ENCODE measurements around the gene PTPN11. TPM values are rescaled to one million over a fixed set of nuclear protein-coding genes. Genes with fewer than 3 reads are reported as not detected.
"Not testable (repeated sequence)": the region's sequence is repeated elsewhere in the genome, so short reads cannot be mapped to it uniquely, and the experiment has no call there.

The PTPN11 gene
- total and polyA plus RNA-seq, 2 experiments from 2014 or later: 78.0 to 89.5 TPM

DNA sequence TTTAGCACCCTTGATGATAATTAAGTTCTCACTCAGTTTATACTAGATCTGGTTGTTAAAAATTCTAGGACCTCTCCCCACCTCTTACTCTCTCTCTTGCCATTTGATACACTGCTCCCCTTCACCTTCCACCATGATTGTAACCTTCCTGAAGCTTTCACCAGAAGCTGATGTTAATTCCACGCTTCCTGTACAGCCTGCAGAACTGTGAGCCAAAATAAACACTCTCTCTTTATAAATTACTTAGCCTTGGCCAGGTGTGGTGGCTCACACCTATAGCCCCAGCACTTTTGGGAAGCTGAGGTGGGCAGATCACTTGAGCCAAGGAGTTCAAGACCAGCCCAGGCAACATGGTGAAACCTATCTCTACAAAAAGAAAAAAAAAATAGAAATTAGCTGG lies 25.4 kb upstream of the PTPN11 start:
- H3F3A ChIP-seq (ENCODE audit: insufficient read depth): no peaks in the 10 kb centered on the region
- no peak overlapping the region for H2AFZ ChIP-seq
- H3K79me2 ChIP-seq (ENCODE audit: insufficient read depth): no peaks in the 10 kb centered on the region
- in situ Hi-C loops (cut with MboI): loop anchor here (25.0 kb wide), 1 partner anchor 456 kb away; no protein-coding TSS in a partner anchor
- WGBS, 2 experiments (ENCODE audit: low coverage in 1 of 2, low lambda C conversion rate in 2 of 2, missing lambda C conversion rate in 2 of 2): 48 to 65% methylated on average over 1 of the region's 1 CpG
- H4K20me1 ChIP-seq (ENCODE audit: insufficient read depth): no peaks in the 10 kb centered on the region
- no peaks in the 10 kb centered on the region for H3K4me1 ChIP-seq (ENCODE audit: insufficient read depth)
- no peaks in the 10 kb centered on the region for H3K9me2 ChIP-seq (ENCODE audit: insufficient read depth)
- H3K27ac ChIP-seq: no peak overlapping the region
- H3K36me3 ChIP-seq (ENCODE audit: low read depth): no peaks in the 10 kb centered on the region
- TF ChIP-seq EZH2 (IDR thresholded peaks at IDR 0.05; ENCODE audit: insufficient read depth, poor library complexity, severe bottlenecking): no peak
- H3K27me3 ChIP-seq (replicated peaks; ENCODE audit: insufficient read depth): no peaks in the 10 kb centered on the region
- no peak overlapping the region for H3K9ac ChIP-seq
- no peak overlapping the region for H3K4me3 ChIP-seq
- DNase-seq: no peak
- no peaks in the 10 kb centered on the region for H3K9me3 ChIP-seq (ENCODE audit: low read depth)
- no peak overlapping the region for H3K4me2 ChIP-seq (ENCODE audit: unreplicated experiment)

GRCh38 chr12:112401054-112401453 lies 17.7 kb upstream of the PTPN11 start:
- in situ Hi-C loops (cut with MboI): no loop called here
- 87 to 90% methylated on average over 5 of the region's 5 CpGs for WGBS, 2 experiments (ENCODE audit: low coverage in 1 of 2, low lambda C conversion rate in 2 of 2, missing lambda C conversion rate in 2 of 2)

GRCh38 chr12:112401903-112402498 lies 16.7 kb upstream of the PTPN11 start:
- Histone ChIP-seq H3K9me2 (ENCODE audit: insufficient read depth) (no peaks in the 10 kb centered on the region), H3K27me3 (replicated peaks; ENCODE audit: insufficient read depth) (no peaks in the 10 kb centered on the region), H4K20me1 (ENCODE audit: insufficient read depth) (no peaks in the 10 kb centered on the region; the same call in 1 of the 2 replicates), H2AFZ (no peak overlapping the region), H3K9ac (no peak overlapping the region), H3K4me1 (ENCODE audit: insufficient read depth) (peaks cover 2% of the 10 kb centered on the region; the same call in 1 of the 2 replicates), H3K79me2 (ENCODE audit: insufficient read depth) (peaks cover 3% of the 10 kb centered on the region), H3K4me3 (no peak overlapping the region), H3K4me2 (ENCODE audit: unreplicated experiment) (no peak overlapping the region), H3K27ac (no peak overlapping the region), H3F3A (ENCODE audit: insufficient read depth) (peaks cover 47% of the 10 kb centered on the region), H3K9me3 (ENCODE audit: low read depth) (no peaks in the 10 kb centered on the region), H3K36me3 (ENCODE audit: low read depth) (peaks cover 31% of the 10 kb centered on the region)
- DNase-seq: no peak
- in situ Hi-C loops (cut with MboI): no loop called here
- WGBS, 2 experiments (ENCODE audit: low coverage in 1 of 2, low lambda C conversion rate in 2 of 2, missing lambda C conversion rate in 2 of 2): 29 to 35% methylated on average over 5 of the region's 5 CpGs
- TF ChIP-seq EZH2phosphoT487 (IDR thresholded peaks at IDR 0.05; ENCODE audit: insufficient read depth, low read depth) (no peak), EZH2 (IDR thresholded peaks at IDR 0.05; ENCODE audit: insufficient read depth, poor library complexity, severe bottlenecking) (no peak)

More at GRCh38 chr12:112401054-112401453, 17.7 kb upstream of the PTPN11 start:
- H3K4me1 ChIP-seq (ENCODE audit: insufficient read depth): no peaks in the 10 kb centered on the region
- H3K27ac ChIP-seq: no peak overlapping the region
- no peaks in the 10 kb centered on the region for H3K79me2 ChIP-seq (ENCODE audit: insufficient read depth)
- H3K4me3 ChIP-seq: no peak overlapping the region
- peaks cover 22% of the 10 kb centered on the region for H3K36me3 ChIP-seq (ENCODE audit: low read depth)
- H2AFZ ChIP-seq: no peak overlapping the region
- H3K9ac ChIP-seq: no peak overlapping the region
- no peak overlapping the region for H3K4me2 ChIP-seq (ENCODE audit: unreplicated experiment)
- H3K9me3 ChIP-seq (ENCODE audit: low read depth): no peaks in the 10 kb centered on the region
- H3F3A ChIP-seq (ENCODE audit: insufficient read depth): peaks cover 38% of the 10 kb centered on the region
- H3K9me2 ChIP-seq (ENCODE audit: insufficient read depth): no peaks in the 10 kb centered on the region
- no peaks in the 10 kb centered on the region for H4K20me1 ChIP-seq (ENCODE audit: insufficient read depth)
- H3K27me3 ChIP-seq (replicated peaks; ENCODE audit: insufficient read depth): no peaks in the 10 kb centered on the region
- TF ChIP-seq EZH2 (IDR thresholded peaks at IDR 0.05; ENCODE audit: insufficient read depth, poor library complexity, severe bottlenecking): no peak
- TF ChIP-seq EZH2phosphoT487 (IDR thresholded peaks at IDR 0.05; ENCODE audit: insufficient read depth, low read depth): no peak
- DNase-seq: no peak

GRCh38 chr12:112406519-112407488 lies 11.9 kb upstream of the PTPN11 start:
- peak overlapping the region; percentile 100 for H3K4me3 ChIP-seq
- peaks cover 44% of the 10 kb centered on the region for H3K36me3 ChIP-seq (ENCODE audit: low read depth)
- H3K4me1 ChIP-seq (ENCODE audit: insufficient read depth): peaks cover 15% of the 10 kb centered on the region
- 83% methylated on average over 11 of the region's 11 CpGs for WGBS, 2 experiments (ENCODE audit: low coverage in 1 of 2, low lambda C conversion rate in 2 of 2, missing lambda C conversion rate in 2 of 2)
- H3K9me3 ChIP-seq (ENCODE audit: low read depth): no peaks in the 10 kb centered on the region
- TF ChIP-seq EZH2 (IDR thresholded peaks at IDR 0.05; ENCODE audit: insufficient read depth, poor library complexity, severe bottlenecking): no peak
- TF ChIP-seq EZH2phosphoT487 (IDR thresholded peaks at IDR 0.05; ENCODE audit: insufficient read depth, low read depth): no peak
- peaks cover 26% of the 10 kb centered on the region for H3K79me2 ChIP-seq (ENCODE audit: insufficient read depth)
- H3K27ac ChIP-seq: 0 out of 2 replicates have a peak overlapping the region, but pooled peaks have one; percentile 3
- H3F3A ChIP-seq (ENCODE audit: insufficient read depth): peaks cover 69% of the 10 kb centered on the region
- H3K27me3 ChIP-seq (replicated peaks; ENCODE audit: insufficient read depth): no peaks in the 10 kb centered on the region
- in situ Hi-C loops (cut with MboI): no loop called here
- no peaks in the 10 kb centered on the region for H3K9me2 ChIP-seq (ENCODE audit: insufficient read depth)
- peak overlapping the region; percentile 97 for H3K9ac ChIP-seq
- peak overlapping the region; percentile 87 for H3K4me2 ChIP-seq (ENCODE audit: unreplicated experiment)
- DNase-seq: no peak
- no peak overlapping the region for H2AFZ ChIP-seq
- no peaks in the 10 kb centered on the region; the same call in 1 of the 2 replicates for H4K20me1 ChIP-seq (ENCODE audit: insufficient read depth)

- H3K4me1 ChIP-seq (ENCODE audit: insufficient read depth): peaks cover 15% of the 10 kb centered on the region
- peak overlapping the region; percentile 97 for H3K9ac ChIP-seq
- peak overlapping the region; percentile 100 for H3K4me3 ChIP-seq
- WGBS, 2 experiments (ENCODE audit: low coverage in 1 of 2, low lambda C conversion rate in 2 of 2, missing lambda C conversion rate in 2 of 2): 89 to 90% methylated on average over 6 of the region's 6 CpGs
- peaks cover 60% of the 10 kb centered on the region for H3F3A ChIP-seq (ENCODE audit: insufficient read depth)
- in situ Hi-C loops (cut with MboI); H4K20me1 ChIP-seq (ENCODE audit: insufficient read depth); H3K9me3 ChIP-seq (ENCODE audit: low read depth); H3K27me3 ChIP-seq (replicated peaks; ENCODE audit: insufficient read depth); H3K27ac ChIP-seq; H2AFZ ChIP-seq; H3K9me2 ChIP-seq (ENCODE audit: insufficient read depth); DNase-seq: not testable (repeated sequence)
- peaks cover 26% of the 10 kb centered on the region for H3K79me2 ChIP-seq (ENCODE audit: insufficient read depth)
- peaks cover 44% of the 10 kb centered on the region for H3K36me3 ChIP-seq (ENCODE audit: low read depth)
- H3K4me2 ChIP-seq (ENCODE audit: unreplicated experiment): peak overlapping the region; percentile 87
Measured at GRCh38 chr12:112407683-112408082, 11.1 kb upstream of the PTPN11 start.
